Measurements from ENCODE around the gene ST8SIA2. TPM values are rescaled to one million over a fixed set of nuclear protein-coding genes. Genes with fewer than 3 reads are reported as not detected.

The ST8SIA2 gene
- total RNA-seq, 4 donors from 2014 or later = not detected

GRCh38 chr15:92413510-92413909 lies 19.8 kb downstream of the ST8SIA2 start:
- ATAC-seq (ENCODE audit: low FRiP score) (no peak), DNase-seq (ENCODE audit: low spot score) (no peak)
- TF ChIP-seq, protein P1, sequence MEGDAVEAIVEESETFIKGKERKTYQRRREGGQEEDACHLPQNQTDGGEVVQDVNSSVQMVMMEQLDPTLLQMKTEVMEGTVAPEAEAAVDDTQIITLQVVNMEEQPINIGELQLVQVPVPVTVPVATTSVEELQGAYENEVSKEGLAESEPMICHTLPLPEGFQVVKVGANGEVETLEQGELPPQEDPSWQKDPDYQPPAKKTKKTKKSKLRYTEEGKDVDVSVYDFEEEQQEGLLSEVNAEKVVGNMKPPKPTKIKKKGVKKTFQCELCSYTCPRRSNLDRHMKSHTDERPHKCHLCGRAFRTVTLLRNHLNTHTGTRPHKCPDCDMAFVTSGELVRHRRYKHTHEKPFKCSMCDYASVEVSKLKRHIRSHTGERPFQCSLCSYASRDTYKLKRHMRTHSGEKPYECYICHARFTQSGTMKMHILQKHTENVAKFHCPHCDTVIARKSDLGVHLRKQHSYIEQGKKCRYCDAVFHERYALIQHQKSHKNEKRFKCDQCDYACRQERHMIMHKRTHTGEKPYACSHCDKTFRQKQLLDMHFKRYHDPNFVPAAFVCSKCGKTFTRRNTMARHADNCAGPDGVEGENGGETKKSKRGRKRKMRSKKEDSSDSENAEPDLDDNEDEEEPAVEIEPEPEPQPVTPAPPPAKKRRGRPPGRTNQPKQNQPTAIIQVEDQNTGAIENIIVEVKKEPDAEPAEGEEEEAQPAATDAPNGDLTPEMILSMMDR (IDR thresholded peaks at IDR 0.05) = no peak

DNA sequence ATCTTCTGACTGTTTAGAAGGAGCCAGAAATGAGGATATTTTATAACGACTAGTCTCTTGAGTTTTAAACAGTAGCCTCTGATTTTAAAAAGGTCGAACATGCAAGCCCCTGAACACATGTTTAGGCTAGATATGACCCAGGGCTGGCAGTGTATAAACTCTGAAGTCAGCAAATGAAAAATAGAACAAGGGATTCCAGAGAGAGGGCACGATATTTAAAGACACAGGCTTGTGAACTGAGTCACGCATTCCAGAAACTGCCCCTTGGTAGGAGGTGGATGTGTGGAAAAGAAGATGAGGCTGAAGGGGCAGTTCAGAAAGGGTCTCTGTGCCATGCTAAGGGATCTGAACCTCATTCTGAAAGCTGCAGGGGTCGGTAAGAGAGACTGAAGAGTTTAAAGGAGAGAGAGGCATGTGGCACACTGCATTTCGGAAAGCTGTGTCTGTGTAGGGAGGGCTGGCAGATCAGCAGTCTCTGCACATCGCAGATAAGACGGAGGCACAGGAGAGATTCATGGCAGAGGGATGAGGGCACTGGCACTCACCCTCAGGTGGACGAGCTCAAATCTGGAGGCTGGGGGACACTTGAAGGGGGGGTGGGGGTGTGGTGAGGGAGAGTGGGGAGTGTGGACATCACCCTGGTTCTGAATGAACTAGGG lies 22.1 kb downstream of the ST8SIA2 start:
- TF ChIP-seq, protein P1 (IDR thresholded peaks at IDR 0.05) = no peak
- DNase-seq (ENCODE audit: low spot score) = no peak
- ATAC-seq (ENCODE audit: low FRiP score) = no peak

GRCh38 chr15:92416557-92416956 lies 22.9 kb downstream of the ST8SIA2 start:
- ATAC-seq (ENCODE audit: low FRiP score) (no peak), DNase-seq (ENCODE audit: low spot score) (no peak)
- TF ChIP-seq, protein P1 (IDR thresholded peaks at IDR 0.05) = no peak

- DNase-seq (ENCODE audit: low spot score) (no peak), ATAC-seq (ENCODE audit: low FRiP score) (no peak)
- TF ChIP-seq, protein P1 (IDR thresholded peaks at IDR 0.05) = no peak
Observed at GRCh38 chr15:92417716-92418115, 24.0 kb downstream of the ST8SIA2 start.

DNA sequence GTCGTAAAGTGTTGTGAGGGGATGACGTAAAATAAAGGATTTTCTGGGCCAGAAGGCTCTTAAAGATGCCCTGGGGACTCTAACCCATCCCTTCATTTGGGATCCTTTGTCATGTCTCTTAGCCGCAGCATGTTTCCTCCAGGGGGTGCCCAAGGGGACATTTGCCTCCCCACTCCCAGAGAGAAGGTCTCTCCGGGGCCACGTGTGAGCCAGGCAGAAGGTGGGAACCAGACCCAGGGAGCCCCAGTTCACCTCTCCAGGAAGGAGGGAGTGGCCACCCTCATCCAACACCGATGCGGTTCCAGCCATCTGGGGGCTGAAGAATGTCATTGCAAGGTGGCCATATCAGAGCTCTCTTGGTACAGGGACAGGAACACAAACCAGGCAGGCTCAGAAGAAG lies 25.2 kb downstream of the ST8SIA2 start:
- ATAC-seq (ENCODE audit: low FRiP score) (no peak), DNase-seq (ENCODE audit: low spot score) (no peak)
- TF ChIP-seq, protein P1 (IDR thresholded peaks at IDR 0.05) = no peak

- TF ChIP-seq, protein P1 (IDR thresholded peaks at IDR 0.05) = no peak
- DNase-seq (ENCODE audit: low spot score) = no peak
- ATAC-seq (ENCODE audit: low FRiP score) = no peak
Observed at GRCh38 chr15:92421976-92422375, 28.3 kb downstream of the ST8SIA2 start.

DNA sequence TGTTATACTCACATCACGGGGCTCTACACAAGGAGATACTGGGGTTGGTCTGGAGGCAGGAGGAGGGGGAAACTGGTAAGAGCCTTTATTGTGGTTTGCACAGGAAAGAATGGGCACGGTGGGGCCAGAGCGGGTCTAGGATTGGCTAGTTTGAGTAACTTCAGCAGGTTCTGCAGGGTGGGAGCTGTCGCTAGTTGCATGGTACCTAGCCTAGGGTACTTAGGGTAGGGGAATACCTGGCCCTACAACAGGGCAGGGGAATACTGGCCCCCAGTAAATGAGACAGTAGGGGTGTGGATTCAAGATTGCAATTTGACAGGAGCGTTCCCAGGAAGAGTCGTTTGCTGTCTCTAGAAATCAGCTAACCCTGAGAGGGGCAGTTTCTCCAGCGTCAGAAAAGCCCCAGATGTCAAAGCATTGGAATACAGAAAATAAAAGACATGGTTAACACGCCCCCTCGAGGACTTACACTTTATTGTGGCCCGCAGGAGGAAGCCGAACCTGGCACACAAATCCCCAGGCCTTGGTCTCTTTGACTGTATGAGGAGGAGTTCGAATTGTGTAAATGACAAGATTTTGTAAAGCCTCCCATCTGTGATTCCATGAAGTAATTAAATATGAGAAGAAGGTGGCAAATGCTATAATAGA lies 32.0 kb downstream of the ST8SIA2 start:
- ATAC-seq (ENCODE audit: low FRiP score) (no peak), DNase-seq (ENCODE audit: low spot score) (no peak)
- TF ChIP-seq, protein P1 (IDR thresholded peaks at IDR 0.05) = no peak

All from omental fat pad (tissue), 4 donors.